Measurements from ENCODE around the gene HYAL2. TPM values are rescaled to one million over a fixed set of nuclear protein-coding genes. Genes with fewer than 3 reads are reported as not detected.
"Not testable (repeated sequence)": the region's sequence is repeated elsewhere in the genome, so short reads cannot be mapped to it uniquely, and the experiment has no call there.

The HYAL2 gene
- total RNA-seq, 1 experiment from 2014 or later, result 81.4 TPM

GRCh38 chr3:50292159-50293078, 30.1 kb downstream of the HYAL2 start, which contains the start of gene IFRD2:
TSS of gene IFRD2 (minus strand) at chr3:50292429. CDS start at chr3:50292274, 155 bp downstream.
- peak; percentile 94 for DNase-seq (ENCODE audit: low spot score)

- DNase-seq (ENCODE audit: low spot score), result no peak
Observed at GRCh38 chr3:50290161-50290641, 32.3 kb downstream of the HYAL2 start.

DNA sequence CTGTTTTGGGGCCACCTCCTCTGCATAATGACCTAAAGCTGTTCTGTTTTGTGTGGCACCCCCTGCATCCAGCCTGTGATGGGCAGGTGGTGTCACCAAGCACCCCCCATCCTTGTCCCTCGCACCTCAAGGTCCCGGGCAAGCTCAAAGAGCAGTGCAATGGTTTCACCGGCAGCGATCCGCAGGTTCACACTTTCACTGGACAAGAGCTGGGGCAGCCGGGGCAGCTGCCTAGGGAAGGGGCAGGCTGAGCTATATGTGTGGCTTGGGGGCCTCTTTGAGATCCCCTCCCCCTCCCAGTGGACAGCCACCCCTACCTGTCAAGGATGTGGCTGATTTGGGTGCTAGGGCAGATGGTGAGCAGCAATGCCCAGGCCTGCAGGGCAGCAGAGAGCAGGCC, 33.4 kb downstream of the HYAL2 start:
- DNase-seq (ENCODE audit: low spot score), result no peak

- DNase-seq (ENCODE audit: low spot score), result no peak
Observed at GRCh38 chr3:50288387-50289007, 34.0 kb downstream of the HYAL2 start.

GRCh38 chr3:50287262-50287661, 35.3 kb downstream of the HYAL2 start:
- DNase-seq (ENCODE audit: low spot score), result no peak

GRCh38 chr3:50286322-50287227, 36.0 kb downstream of the HYAL2 start:
- no peak for DNase-seq (ENCODE audit: low spot score)

GRCh38 chr3:50284121-50284520, 38.4 kb downstream of the HYAL2 start:
- DNase-seq (ENCODE audit: low spot score), result not testable (repeated sequence)

GRCh38 chr3:50279255-50280016, 43.1 kb downstream of the HYAL2 start:
- no peak for DNase-seq (ENCODE audit: low spot score)

DNA sequence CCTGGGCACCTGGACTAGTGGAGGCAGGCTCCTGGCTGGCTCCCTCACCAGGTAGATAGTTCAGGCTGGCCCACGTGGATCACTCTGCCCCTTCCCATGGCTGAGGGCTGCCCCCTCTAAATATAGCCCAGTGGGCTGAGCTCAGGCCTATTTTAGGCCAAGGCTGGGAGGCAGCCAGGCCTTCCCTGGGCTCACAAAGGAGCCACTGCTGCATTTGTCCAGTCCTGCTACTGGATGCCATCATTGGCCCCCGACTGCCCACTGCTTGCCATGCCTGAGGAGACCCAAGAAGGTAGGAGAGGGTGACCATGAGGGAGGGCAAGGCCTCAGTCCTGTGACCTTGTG, 43.7 kb downstream of the HYAL2 start, which contains the start of gene LSMEM2:
LSMEM2 (plus strand) TSS at position 208 of the 345 bp plus-strand sequence; CDS start at position 235, 27 bp downstream.
- no peak for DNase-seq (ENCODE audit: low spot score)

GRCh38 chr3:50278123-50278879, 44.2 kb downstream of the HYAL2 start:
- DNase-seq (ENCODE audit: low spot score), result no peak

DNA sequence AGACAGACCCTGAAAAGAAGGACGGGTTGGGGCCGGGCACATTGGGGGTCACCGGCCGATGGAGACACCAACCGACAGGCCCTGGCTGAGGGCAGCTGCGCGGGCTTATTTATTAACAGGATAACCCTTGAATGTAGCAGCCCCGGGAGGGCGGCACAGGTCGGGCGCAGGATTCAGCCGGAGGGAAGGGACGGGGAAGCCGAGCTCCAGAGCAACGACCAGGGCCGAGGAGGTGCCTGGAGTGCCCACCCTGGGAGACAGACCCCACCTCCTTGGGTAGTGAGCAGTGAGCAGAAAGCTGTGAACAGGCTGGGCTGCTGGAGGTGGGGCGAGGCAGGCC, 45.8 kb downstream of the HYAL2 start:
- no peak for DNase-seq (ENCODE audit: low spot score)

DNA sequence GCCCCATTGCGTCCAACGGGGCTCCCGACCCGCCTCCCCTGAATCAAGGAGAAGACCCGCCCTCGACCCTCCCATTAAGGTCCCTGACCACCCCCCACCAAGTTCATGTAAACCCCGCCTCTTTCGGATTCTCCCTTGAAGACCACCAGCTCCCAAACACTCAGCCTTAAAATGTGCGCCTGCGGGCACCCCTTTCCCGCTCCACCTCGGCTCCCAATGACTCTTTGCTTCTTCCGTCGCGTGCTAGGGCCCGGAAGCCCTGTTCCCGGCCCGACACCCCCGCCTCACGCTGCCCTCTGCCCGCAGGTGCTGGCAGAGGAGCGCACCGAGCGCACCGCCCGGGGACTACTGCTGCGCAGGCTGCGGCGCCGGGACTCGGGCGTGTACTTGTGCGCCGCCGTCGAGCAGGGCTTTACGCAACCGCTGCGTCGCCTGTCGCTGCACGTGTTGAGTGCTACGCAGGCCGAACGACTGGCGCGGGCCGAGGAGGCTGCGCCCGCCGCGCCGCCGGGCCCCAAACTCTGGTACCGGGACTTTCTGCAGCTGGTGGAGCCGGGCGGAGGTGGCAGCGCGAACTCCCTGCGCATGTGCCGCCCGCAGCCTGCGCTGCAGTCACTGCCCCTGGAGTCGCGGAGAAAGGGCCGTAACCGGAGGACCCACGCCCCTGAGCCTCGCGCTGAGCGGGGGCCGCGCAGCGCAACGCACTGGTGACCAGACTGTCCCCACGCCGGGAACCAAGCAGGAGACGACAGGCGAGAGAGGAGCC, 46.4 kb downstream of the HYAL2 start:
- no peak for DNase-seq (ENCODE audit: low spot score)

- no peak for DNase-seq (ENCODE audit: low spot score)
Observed at GRCh38 chr3:50275141-50275995, 47.2 kb downstream of the HYAL2 start.

- DNase-seq (ENCODE audit: low spot score), result peak; percentile 61
Observed at GRCh38 chr3:50274371-50275104, 48.0 kb downstream of the HYAL2 start.

DNA sequence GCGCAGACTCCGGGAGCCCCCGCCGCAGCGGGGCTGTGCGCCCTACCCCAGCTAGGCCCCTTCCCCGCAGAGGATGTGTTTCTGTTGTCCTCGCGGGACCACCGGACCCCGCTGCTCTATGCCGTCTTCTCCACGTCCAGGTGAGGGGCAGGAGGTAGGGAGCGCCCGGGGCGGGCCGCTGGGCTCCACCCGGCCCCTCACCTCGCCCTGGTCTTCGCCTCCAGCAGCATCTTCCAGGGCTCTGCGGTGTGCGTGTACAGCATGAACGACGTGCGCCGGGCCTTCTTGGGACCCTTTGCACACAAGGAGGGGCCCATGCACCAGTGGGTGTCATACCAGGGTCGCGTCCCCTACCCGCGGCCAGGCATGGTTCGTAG, 48.9 kb downstream of the HYAL2 start:
- no peak for DNase-seq (ENCODE audit: low spot score)

DNA sequence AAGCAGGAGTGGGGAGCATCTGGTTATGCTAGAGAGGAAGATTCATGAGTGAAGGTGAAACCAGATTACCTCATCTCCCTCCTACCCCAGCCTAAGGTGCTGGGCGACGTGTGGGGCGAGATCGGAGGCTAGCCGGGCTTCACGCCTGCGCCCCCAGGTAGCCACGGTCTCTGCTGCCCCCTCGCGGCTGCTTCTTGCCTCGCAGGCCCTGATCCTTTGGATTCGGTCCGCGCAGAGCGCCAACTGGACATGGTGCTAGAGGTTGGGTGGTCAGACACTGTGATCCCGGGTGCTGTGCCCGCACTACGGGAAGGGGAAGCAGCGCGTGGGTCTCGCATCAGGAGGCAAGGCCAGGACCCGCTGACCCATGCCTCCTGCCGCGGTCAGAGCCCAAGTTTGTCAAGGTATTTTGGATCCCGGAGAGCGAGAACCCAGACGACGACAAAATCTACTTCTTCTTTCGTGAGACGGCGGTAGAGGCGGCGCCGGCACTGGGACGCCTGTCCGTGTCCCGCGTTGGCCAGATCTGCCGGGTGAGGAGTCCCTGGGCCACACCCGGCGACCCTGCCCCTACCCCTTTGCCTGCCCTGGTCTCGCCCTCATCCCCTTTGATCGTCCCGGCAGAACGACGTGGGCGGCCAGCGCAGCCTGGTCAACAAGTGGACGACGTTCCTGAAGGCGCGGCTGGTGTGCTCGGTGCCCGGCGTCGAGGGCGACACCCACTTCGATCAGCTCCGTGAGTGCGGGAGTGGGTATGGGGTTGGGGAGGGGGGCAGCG, 49.4 kb downstream of the HYAL2 start:
- DNase-seq (ENCODE audit: low spot score), result peak; percentile 78

DNA sequence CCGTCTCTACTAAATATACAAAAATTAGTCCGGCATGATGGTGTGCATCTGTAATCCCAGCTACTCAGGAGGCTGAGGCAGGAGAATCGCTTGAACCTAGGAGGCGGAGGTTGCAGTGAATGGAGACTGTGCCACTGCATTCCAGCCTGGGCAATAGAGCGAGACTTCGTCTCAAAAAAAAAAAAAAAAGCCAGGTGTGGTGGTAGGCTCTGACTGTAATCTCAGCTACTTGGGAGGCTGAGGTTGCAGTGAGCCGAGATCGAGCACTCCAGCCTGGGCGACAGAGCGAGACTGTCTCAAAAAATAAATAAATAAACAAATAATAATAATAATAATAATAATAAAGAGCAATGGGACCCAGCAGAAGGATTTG, 50.0 kb downstream of the HYAL2 start:
- not testable (repeated sequence) for DNase-seq (ENCODE audit: low spot score)
